Measurements from ENCODE around the gene LRRC4C.
"Not testable (repeated sequence)": the region's sequence is repeated elsewhere in the genome, so short reads cannot be mapped to it uniquely, and the experiment has no call there.

LRRC4C gene

DNA sequence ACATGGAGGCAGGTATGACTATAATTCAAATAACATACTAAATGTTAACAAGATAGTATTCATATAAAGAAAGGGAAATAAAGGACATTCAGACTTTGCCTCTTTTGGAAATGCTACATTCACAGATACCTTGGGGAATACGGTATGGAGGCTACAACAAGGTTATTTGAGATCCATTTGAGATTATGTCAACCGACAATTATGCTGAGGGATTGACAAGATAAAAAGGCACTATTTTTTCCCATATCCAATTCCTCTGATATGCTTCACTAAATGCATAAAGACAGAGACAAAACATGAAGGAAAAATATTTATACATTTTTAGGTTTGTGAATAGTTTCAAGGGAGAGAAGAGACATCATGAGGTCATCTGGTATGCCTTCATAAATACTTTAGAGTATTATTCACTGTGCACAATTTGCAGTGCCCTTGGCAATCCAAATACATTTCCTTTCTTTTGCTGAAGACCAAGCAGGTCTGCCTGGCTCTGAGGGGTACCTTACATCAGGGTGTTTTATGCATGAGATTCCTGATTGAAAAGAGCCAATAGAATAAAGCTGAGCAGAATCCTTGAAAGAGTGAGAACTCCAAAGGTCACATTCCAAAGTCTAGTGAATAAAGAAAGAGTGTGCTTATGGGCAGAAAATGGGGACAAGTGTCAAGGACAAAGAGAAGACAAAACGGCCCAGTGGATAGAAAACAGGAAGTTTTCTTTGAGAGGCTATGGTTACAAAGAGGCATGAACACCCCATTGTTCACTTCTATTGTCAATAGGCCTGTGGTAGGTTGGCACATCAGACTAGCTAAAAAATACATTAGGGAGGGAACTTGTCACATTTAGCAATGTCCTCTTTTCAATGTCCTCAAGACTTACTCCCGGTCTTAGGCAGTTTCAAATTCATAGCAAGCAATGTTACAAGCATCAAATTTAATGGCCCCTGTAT, 455.8 kb downstream of the LRRC4C start:
- DNase-seq = no peak

GRCh38 chr11:40998920-40999319, 460.5 kb downstream of the LRRC4C start:
- DNase-seq = no peak

GRCh38 chr11:40987776-40988435, 471.5 kb downstream of the LRRC4C start:
- DNase-seq = no peak

DNA sequence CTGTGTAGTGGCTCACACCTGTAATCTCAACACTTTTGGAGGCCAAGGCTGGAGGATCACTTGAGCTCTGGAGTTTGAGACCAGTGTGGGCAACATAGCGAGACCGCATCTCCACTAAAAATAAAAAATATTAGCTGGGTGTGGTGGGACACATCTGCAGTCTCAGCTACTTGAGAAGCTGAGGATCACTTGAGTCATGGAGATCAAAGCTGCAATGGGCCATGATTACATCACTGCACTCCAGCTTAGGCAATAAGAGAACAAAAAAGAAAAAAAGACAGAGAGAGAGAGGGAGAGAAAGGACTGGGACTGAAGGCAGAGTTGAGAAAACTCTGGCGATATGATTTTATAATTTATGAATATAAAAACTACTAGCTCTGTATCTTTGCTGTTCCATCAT, 473.1 kb downstream of the LRRC4C start:
- DNase-seq = no peak

GRCh38 chr11:40975076-40975475, 484.4 kb downstream of the LRRC4C start:
- DNase-seq = no peak

GRCh38 chr11:40974186-40974795, 485.2 kb downstream of the LRRC4C start:
- no peak for DNase-seq

GRCh38 chr11:40958707-40959106, 500.7 kb downstream of the LRRC4C start:
- no peak for DNase-seq

DNA sequence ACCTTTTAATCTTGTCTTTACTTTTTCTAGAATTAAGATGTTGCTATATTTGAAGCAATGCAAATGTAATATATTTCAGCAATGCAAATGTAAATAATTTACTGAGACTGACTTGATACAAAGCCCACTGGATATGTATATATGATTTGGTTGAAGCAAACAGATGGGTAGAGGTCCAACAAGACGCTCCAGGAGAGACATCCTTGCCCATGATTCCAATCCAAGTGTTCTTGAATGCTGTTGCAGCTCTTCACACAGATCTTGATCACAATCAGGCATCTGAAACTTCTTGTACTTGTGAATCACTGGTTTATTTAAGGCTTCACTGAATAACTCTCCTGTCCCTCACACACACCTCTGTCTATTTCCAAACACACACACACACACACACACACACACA, 507.0 kb downstream of the LRRC4C start:
- DNase-seq = no peak

DNA sequence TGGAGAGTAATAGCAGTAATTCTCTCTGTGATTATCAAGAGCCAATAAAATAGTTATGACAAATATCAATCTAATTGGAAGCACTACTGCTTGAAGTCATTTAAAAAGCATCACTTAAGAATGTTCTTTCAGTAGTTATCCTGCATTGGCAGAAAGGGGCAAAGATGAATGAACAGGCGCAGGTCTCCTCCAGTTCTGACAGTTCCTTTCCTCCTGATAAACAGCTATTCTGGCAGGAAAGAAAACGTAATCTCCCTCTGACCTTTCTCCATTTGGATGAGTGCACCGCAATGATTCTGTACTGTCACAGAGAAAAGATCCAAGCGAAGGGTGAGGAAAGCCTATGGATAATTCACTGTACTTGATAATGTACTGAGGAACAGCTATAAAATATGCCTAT, 521.5 kb downstream of the LRRC4C start:
- DNase-seq = no peak

DNA sequence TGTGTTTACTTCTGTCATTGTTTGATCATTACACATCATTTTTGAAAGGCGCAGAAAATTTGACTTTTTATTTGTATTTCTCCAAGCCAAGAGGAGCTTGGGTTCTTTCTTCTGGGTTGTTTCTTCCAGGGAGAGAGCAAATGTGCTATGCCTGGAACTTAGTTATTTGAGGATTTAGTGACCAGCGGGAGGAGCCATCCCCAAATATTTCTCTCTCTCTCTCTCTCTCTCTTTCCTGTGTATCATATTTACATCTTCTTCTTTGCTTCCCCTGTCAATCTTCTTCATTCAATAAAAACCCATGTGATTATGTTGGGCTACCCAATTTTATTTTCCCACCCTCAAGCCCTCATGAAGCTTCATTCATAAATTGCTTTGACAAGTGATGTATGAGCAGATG, 534.5 kb downstream of the LRRC4C start:
- peak; percentile 19 for DNase-seq

DNA sequence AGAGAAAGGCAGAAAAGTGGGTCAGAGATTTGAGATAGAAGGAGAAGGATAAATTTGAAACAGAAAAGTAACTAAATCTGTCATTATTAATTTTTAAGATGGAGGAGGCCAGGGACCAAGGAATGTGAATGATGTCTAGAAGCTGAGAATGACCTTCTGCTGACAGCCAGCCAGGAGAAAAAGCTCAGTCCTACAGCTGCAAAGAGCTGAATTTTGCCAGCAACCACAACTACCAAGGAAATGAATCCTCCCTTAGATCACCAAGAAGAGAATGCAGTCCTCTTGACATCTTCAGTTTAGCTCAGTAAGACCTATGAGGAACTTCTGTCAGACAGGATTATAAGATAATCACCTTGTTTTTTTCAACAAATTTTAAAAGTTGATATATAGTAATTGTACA, 538.2 kb downstream of the LRRC4C start:
- DNase-seq = no peak

DNA sequence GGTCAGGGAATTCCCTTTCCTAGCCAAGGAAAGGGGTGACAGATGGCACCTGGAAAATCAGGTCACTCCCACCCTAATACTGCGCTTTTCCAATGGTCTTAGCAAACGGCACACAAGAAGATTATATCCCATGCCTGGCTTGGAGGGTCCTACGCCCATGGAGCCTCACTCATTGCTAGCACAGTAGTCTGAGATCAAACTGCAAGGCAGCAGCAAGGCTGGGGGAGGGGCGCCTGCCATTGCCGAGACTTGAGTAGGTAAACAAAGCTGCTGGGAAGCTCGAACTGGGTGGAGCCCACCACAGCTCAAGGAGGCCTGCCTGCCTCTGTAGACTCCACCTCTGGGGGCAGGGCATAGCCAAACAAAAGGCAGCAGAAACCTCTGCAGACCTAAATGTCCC, 548.7 kb downstream of the LRRC4C start:
- not testable (repeated sequence) for DNase-seq

- DNase-seq = no peak
Measured at GRCh38 chr11:40894501-40894900, 565.0 kb downstream of the LRRC4C start.

DNA sequence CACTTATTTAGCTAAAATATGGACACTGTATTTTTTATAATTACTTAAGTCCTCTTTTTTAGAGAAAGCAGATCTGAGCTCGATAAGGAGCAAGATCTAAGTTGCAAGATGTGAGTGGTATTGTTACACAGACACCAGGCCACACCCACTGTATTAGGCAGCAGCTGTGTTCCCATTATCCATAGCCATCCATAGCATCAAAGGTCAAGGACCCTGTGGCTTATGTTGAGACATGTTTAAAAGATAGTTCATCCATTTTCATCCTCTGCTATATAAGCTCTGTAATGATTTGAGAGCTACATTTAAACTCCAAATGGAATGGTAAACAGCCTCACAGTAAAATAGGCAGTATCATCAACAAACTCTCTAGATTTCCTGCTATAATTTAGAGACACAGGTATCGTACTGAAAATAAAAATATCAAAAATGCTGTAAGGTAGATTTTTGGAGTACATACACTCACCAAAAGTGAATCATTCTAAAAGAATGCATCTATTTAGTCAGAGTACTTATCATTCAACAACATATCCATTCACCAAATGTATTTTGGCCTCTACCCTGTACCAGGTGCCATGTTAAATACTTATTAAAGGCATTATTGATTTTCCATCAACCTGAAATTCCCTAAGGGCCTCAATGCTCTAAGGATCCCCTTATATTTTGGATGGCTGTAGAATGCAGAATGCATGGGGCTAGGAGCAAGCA, 574.0 kb downstream of the LRRC4C start:
- no peak for DNase-seq

DNA sequence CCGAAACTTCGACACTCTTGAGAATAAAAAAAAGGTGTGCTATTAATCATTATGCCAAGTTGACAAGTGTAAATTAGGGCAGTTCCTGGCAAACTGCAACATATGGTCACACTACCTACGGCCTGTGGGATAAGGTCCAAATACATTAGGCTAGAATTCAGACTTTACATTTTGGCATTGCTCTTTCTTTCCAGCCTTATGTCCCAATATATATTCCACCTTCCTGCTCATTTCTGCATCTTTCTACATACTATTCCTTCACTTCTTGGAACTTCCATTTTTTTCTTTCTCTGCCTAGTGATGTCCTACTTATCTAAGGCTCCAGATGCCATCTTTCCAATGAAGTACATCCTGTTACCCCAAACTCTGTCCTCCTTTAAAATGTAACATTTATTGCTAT, 577.2 kb downstream of the LRRC4C start:
- no peak for DNase-seq

DNA sequence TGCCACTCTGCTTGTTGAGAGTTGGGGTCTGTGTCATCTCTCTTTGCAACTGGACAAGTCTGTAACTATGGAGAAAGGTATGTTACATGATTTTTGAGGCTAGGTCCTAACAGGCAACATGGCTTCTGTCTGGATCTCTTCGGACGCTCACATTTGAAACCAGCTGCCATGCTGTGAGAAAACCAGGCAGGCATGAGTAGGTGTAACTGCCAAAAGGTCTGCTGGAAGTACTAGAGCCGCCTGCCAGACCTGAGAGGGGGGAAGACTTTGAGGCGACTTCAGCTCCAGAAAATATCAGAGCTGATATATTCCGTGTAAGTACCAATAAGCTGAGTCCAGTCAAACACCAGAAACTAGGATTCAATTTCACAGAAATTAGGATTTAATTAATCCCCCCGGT, 579.5 kb downstream of the LRRC4C start:
- DNase-seq = no peak

DNA sequence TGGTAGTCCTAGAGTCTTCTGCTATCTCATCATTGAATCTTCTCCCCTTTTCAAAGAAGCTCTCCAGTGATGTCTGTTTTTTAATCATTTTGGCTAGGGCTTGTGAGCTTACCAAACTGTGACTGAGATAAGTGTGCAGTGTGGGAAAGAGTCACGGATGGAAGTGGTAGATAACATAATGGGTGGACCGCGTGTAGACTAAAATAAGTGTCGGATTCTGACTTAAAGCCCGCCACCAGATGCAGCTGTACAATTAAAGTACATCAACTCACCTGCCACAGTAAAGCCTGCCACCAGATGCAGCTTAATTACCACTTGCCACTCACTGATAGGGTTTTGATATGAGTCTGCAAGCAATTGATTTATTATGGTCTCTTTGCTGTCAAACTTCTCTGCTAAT, 581.5 kb downstream of the LRRC4C start:
- no peak for DNase-seq

GRCh38 chr11:40877256-40877655, 582.2 kb downstream of the LRRC4C start:
- no peak for DNase-seq

- no peak for DNase-seq
Measured at GRCh38 chr11:40867991-40868632, 591.3 kb downstream of the LRRC4C start.

DNA sequence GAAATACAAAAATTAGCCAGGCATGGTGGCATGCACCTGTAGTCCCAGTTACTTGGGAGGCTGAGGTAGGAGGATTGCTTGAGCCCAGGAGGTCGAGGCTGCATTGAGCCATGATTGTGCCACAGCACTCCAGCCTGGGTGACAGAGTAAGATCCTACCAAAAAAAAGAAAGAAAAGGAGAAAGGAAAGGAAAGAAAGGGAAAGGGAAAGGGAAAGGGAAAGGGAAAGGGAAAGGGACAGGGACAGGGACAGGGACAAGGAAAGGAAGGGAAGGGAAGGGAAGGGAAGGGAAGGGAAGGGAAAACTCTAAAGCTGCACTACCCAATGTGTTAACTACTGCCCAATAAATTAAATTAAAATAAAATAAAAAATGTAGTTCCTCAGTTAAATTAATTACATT, 601.7 kb downstream of the LRRC4C start:
- DNase-seq = not testable (repeated sequence)

DNA sequence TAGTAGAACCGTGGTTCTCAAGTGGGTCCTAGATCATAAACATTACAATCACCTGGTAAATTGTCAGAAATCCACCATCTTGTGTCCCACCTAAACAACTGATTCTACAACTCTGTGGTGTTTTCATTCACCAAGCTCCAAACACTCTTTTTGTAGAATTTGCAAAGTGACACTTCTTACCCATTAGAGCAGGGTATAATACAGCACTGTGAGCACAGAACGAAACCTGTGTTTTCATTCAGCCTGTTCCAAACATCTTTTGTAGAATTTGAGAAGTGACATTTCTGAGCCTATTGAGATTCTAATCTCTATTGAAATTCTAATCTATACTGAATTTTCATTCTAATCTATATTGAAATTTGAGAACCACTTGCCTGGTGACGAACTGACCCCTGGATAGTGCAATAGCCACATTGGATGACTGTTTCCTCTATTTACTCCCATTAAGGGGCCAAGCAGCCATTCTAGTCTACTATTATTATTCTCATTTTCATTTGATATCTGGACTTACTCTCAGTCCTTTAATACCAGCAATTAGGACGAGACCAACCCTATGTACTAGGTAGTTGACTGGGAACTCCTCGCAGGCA, 616.6 kb downstream of the LRRC4C start:
- DNase-seq = no peak

DNA sequence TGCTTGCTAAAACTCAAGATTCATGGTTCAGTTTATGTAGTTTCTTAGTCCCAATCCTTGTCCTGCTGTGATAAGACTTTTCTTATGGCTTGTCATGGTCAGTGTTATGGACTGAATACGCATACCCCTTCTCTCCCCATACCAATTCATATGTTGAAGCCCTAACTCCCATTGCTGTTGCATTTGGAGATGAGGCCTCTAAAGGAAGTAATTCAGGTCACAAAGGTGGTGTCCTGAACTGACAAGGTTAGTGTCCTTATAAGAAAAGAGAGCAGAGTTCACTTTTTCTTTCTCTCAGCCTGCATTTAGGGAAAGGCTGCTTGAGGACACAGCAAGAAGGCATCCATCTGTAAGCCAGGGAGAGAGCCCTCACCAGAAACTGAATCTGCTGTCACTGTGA, 618.2 kb downstream of the LRRC4C start:
- no peak for DNase-seq
